Measurements from ENCODE around the gene POLA2. TPM values are rescaled to one million over a fixed set of nuclear protein-coding genes. Genes with fewer than 3 reads are reported as not detected.

Gene POLA2
- total RNA-seq, 1 experiment from 2014 or later = 25.3 TPM

- POLR2A ChIA-PET = no interaction called here
- Histone ChIP-seq H3K4me1 (peaks cover 3% of the 10 kb centered on the region), H3K4me3 (ENCODE audit: low read depth, low read length) (no peak overlapping the region), H3K9me3 (no peaks in the 10 kb centered on the region), H3K27me3 (replicated peaks; ENCODE audit: control insufficient read depth, insufficient read depth, low read length) (no peaks in the 10 kb centered on the region), H3K36me3 (ENCODE audit: control insufficient read depth, insufficient read depth, low read length) (no peaks in the 10 kb centered on the region)
- Mint-ChIP-seq H3K9me3 (ENCODE audit: unreplicated experiment) (peaks cover 11% of the 10 kb centered on the region), H3K27ac (ENCODE audit: unreplicated experiment) (no peak overlapping the region), H3K4me3 (ENCODE audit: unreplicated experiment) (no peak overlapping the region), H3K36me3 (ENCODE audit: insufficient read depth, unreplicated experiment) (peaks cover 8% of the 10 kb centered on the region), H3K4me1 (ENCODE audit: low read depth, unreplicated experiment) (peaks cover 27% of the 10 kb centered on the region), H3K27me3 (ENCODE audit: insufficient read depth, unreplicated experiment) (no peaks in the 10 kb centered on the region)
- intact Hi-C loops (cut with micrococcal nuclease; ENCODE audit: unreplicated experiment) = no loop called here
- TF ChIP-seq CTCF (IDR thresholded peaks at IDR 0.05; ENCODE audit: insufficient read depth in 1 of 2, low read depth in 1 of 2, low read length in 1 of 2, severe bottlenecking in 1 of 2, unreplicated experiment in 1 of 2) = no peak
- BruUV-seq (replicated peaks) = no TSS peak
- CTCF ChIA-PET = interaction anchor here (0.9 to 1.0 kb wide), 2 partner anchors 55 to 291 kb away, joined by 3 to 5 read pairs; no protein-coding TSS in a partner anchor
- DNase-seq = no peak
Measured at GRCh38 chr11:65219930-65220213, 41.9 kb upstream of the POLA2 start.

- peaks cover 22% of the 10 kb centered on the region for H3K4me1 Mint-ChIP-seq (ENCODE audit: low read depth, unreplicated experiment)
- H3K36me3 Mint-ChIP-seq (ENCODE audit: insufficient read depth, unreplicated experiment) = peaks cover under 1% of the 10 kb centered on the region
- H3K27ac Mint-ChIP-seq (ENCODE audit: unreplicated experiment) = no peak overlapping the region
- H3K9me3 Mint-ChIP-seq (ENCODE audit: unreplicated experiment) = peaks cover 1% of the 10 kb centered on the region
- intact Hi-C loops (cut with micrococcal nuclease; ENCODE audit: unreplicated experiment) = no loop called here
- TF ChIP-seq CTCF (IDR thresholded peaks at IDR 0.05; ENCODE audit: insufficient read depth in 1 of 2, low read depth in 1 of 2, low read length in 1 of 2, severe bottlenecking in 1 of 2, unreplicated experiment in 1 of 2) = no peak
- DNase-seq = no peak
- Histone ChIP-seq H3K36me3 (ENCODE audit: control insufficient read depth, insufficient read depth, low read length) (no peaks in the 10 kb centered on the region), H3K27me3 (replicated peaks; ENCODE audit: control insufficient read depth, insufficient read depth, low read length) (no peaks in the 10 kb centered on the region), H3K4me1 (peaks cover 14% of the 10 kb centered on the region), H3K9me3 (no peaks in the 10 kb centered on the region), H3K4me3 (ENCODE audit: low read depth, low read length) (no peak overlapping the region)
- no TSS peak for BruUV-seq (replicated peaks)
- no peaks in the 10 kb centered on the region for H3K27me3 Mint-ChIP-seq (ENCODE audit: insufficient read depth, unreplicated experiment)
- POLR2A ChIA-PET = no interaction called here
- no peak overlapping the region for H3K4me3 Mint-ChIP-seq (ENCODE audit: unreplicated experiment)
- CTCF ChIA-PET = no interaction called here
Measured at GRCh38 chr11:65221026-65221425, 40.7 kb upstream of the POLA2 start.

- H3K4me1 Mint-ChIP-seq (ENCODE audit: low read depth, unreplicated experiment) = peaks cover 22% of the 10 kb centered on the region
- Histone ChIP-seq H3K27me3 (replicated peaks; ENCODE audit: control insufficient read depth, insufficient read depth, low read length) (no peaks in the 10 kb centered on the region), H3K4me3 (ENCODE audit: low read depth, low read length) (no peak overlapping the region), H3K9me3 (no peaks in the 10 kb centered on the region), H3K36me3 (ENCODE audit: control insufficient read depth, insufficient read depth, low read length) (no peaks in the 10 kb centered on the region), H3K4me1 (peaks cover 17% of the 10 kb centered on the region)
- no peak overlapping the region for H3K27ac Mint-ChIP-seq (ENCODE audit: unreplicated experiment)
- ChIA-PET CTCF (no interaction called here), POLR2A (no interaction called here)
- intact Hi-C loops (cut with micrococcal nuclease; ENCODE audit: unreplicated experiment) = no loop called here
- H3K9me3 Mint-ChIP-seq (ENCODE audit: unreplicated experiment) = no peaks in the 10 kb centered on the region
- DNase-seq = no peak
- BruUV-seq (replicated peaks) = no TSS peak
- TF ChIP-seq CTCF (IDR thresholded peaks at IDR 0.05; ENCODE audit: insufficient read depth in 1 of 2, low read depth in 1 of 2, low read length in 1 of 2, severe bottlenecking in 1 of 2, unreplicated experiment in 1 of 2) = no peak
- H3K36me3 Mint-ChIP-seq (ENCODE audit: insufficient read depth, unreplicated experiment) = no peaks in the 10 kb centered on the region
- no peaks in the 10 kb centered on the region for H3K27me3 Mint-ChIP-seq (ENCODE audit: insufficient read depth, unreplicated experiment)
- H3K4me3 Mint-ChIP-seq (ENCODE audit: unreplicated experiment) = no peak overlapping the region
Measured at GRCh38 chr11:65223011-65223410, 38.8 kb upstream of the POLA2 start.
